ENCODE results near the gene SLC35B2. TPM values are rescaled to one million over a fixed set of nuclear protein-coding genes. Genes with fewer than 3 reads are reported as not detected.

The SLC35B2 gene
- polyA plus RNA-seq, 3 donors: 17.4 to 54.0 (median 30.6) TPM

DNA sequence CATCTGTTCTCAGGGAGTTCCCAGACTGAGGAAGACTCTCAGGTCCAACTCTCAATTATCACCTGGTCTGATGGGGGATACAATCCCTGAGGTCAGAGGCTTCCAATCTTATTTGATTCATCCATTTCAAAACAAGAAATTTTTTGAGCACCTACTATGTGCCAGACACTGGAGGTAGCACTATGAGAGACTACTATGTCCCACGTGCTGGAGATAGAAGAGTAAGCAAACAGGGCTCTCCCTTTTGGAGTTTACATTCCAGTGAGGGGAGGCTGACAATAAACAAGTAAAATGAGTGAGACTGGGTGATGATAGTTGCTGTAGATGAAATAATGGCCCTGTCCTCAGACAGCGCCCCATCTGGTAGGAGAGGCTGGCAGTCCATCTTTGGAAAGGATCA, 29.4 kb upstream of the SLC35B2 start:
- no peak overlapping the region for H3K4me3 ChIP-seq (replicated peaks in 1 of 3; ENCODE audit: low read depth in 2 of 3, low read length in 3 of 3)
- H3K27ac Mint-ChIP-seq: no peak overlapping the region
- H2AFZ ChIP-seq (ENCODE audit: insufficient read depth, low read depth, low read length, poor library complexity, severe bottlenecking): no peak overlapping the region
- H3K9me3 Mint-ChIP-seq: peaks cover 0 to 2% (median 0%) of the 10 kb centered on the region in 7 donors
- no peak overlapping the region for H3K9ac ChIP-seq (ENCODE audit: insufficient read depth, low read length, poor library complexity, severe bottlenecking)
- no peak for DNase-seq
- no peaks in the 10 kb centered on the region for H3K79me2 ChIP-seq (ENCODE audit: insufficient read depth, low read length)
- intact Hi-C loops (cut with micrococcal nuclease): no loop called here
- H3K27ac ChIP-seq (ENCODE audit: low read depth in 1 of 2, low read length in 2 of 2): no peak overlapping the region
- H3K27me3 ChIP-seq (ENCODE audit: control insufficient read depth in 2 of 2, insufficient read depth in 2 of 2, low read length in 2 of 2): peaks cover 0 to 15% of the 10 kb centered on the region in 2 donors
- peaks cover 19 to 49% (median 35%) of the 10 kb centered on the region in 3 donors for H3K27me3 Mint-ChIP-seq (ENCODE audit: low read depth in 3 of 3)
- H3K9me3 ChIP-seq (replicated peaks in 1 of 2; ENCODE audit: control insufficient read depth in 1 of 2, insufficient read depth in 1 of 2, low read length in 2 of 2): no peaks in the 10 kb centered on the region
- H4K20me1 ChIP-seq (ENCODE audit: insufficient read depth, low read length): no peaks in the 10 kb centered on the region
- H3K4me2 ChIP-seq (replicated peaks; ENCODE audit: extremely low read depth, low read length, poor library complexity, severe bottlenecking): no peak overlapping the region
- TF ChIP-seq, protein P1, sequence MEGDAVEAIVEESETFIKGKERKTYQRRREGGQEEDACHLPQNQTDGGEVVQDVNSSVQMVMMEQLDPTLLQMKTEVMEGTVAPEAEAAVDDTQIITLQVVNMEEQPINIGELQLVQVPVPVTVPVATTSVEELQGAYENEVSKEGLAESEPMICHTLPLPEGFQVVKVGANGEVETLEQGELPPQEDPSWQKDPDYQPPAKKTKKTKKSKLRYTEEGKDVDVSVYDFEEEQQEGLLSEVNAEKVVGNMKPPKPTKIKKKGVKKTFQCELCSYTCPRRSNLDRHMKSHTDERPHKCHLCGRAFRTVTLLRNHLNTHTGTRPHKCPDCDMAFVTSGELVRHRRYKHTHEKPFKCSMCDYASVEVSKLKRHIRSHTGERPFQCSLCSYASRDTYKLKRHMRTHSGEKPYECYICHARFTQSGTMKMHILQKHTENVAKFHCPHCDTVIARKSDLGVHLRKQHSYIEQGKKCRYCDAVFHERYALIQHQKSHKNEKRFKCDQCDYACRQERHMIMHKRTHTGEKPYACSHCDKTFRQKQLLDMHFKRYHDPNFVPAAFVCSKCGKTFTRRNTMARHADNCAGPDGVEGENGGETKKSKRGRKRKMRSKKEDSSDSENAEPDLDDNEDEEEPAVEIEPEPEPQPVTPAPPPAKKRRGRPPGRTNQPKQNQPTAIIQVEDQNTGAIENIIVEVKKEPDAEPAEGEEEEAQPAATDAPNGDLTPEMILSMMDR (IDR thresholded peaks at IDR 0.05): no peak
- no CpG with 5 or more reads among the region's 2 CpGs for WGBS (ENCODE audit: insufficient coverage)
- no peaks in the 10 kb centered on the region for H3K36me3 Mint-ChIP-seq
- H3K4me3 Mint-ChIP-seq: peak overlapping the region in 1 of 2 donors; percentile 27
- H3K4me1 ChIP-seq (ENCODE audit: control insufficient read depth in 1 of 2, insufficient read depth in 2 of 2, low read length in 2 of 2): peaks cover 9% of the 10 kb centered on the region in 2 donors
- no peaks in the 10 kb centered on the region for H3K36me3 ChIP-seq (replicated peaks in 1 of 2; ENCODE audit: control insufficient read depth in 1 of 2, insufficient read depth in 2 of 2, low read length in 2 of 2)
- peaks cover 13% of the 10 kb centered on the region for H3K4me1 Mint-ChIP-seq

DNA sequence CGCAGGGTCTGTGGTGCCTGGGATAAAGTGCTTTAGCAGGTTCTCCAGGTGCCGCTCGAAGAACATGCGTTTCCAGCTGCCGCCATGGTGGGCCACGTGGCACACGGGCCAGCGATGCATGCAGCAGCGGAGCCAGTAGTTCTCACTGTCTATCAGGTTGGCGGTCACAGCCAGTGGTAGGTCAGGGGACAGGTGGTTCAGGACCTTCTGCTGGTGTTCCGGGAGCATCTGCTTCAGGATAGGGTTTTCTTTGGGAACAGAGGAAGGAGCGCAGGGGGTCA, 28.9 kb upstream of the SLC35B2 start:
- Mint-ChIP-seq H3K4me1 (peaks cover 13% of the 10 kb centered on the region), H3K9me3 (peaks cover 0 to 2% (median 0%) of the 10 kb centered on the region in 7 donors), H3K4me3 (peak overlapping the region in 1 of 2 donors; percentile 6), H3K27me3 (ENCODE audit: low read depth in 3 of 3) (peaks cover 19 to 44% (median 30%) of the 10 kb centered on the region in 3 donors), H3K36me3 (no peaks in the 10 kb centered on the region), H3K27ac (no peak overlapping the region)
- Histone ChIP-seq H3K4me1 (ENCODE audit: control insufficient read depth in 1 of 2, insufficient read depth in 2 of 2, low read length in 2 of 2) (peaks cover 9% of the 10 kb centered on the region in 2 donors), H3K4me2 (replicated peaks; ENCODE audit: extremely low read depth, low read length, poor library complexity, severe bottlenecking) (no peak overlapping the region), H3K9ac (ENCODE audit: insufficient read depth, low read length, poor library complexity, severe bottlenecking) (no peak overlapping the region), H3K36me3 (replicated peaks in 1 of 2; ENCODE audit: control insufficient read depth in 1 of 2, insufficient read depth in 2 of 2, low read length in 2 of 2) (no peaks in the 10 kb centered on the region), H3K79me2 (ENCODE audit: insufficient read depth, low read length) (no peaks in the 10 kb centered on the region), H3K9me3 (replicated peaks in 1 of 2; ENCODE audit: control insufficient read depth in 1 of 2, insufficient read depth in 1 of 2, low read length in 2 of 2) (no peaks in the 10 kb centered on the region), H2AFZ (ENCODE audit: insufficient read depth, low read depth, low read length, poor library complexity, severe bottlenecking) (no peak overlapping the region), H4K20me1 (ENCODE audit: insufficient read depth, low read length) (no peaks in the 10 kb centered on the region), H3K27me3 (ENCODE audit: control insufficient read depth in 2 of 2, insufficient read depth in 2 of 2, low read length in 2 of 2) (peaks cover 0 to 13% of the 10 kb centered on the region in 2 donors), H3K4me3 (replicated peaks in 1 of 3; ENCODE audit: low read depth in 2 of 3, low read length in 3 of 3) (no peak overlapping the region), H3K27ac (ENCODE audit: low read depth in 1 of 2, low read length in 2 of 2) (no peak overlapping the region)
- no peak for DNase-seq
- 92% methylated on average over 11 of the region's 12 CpGs for WGBS (ENCODE audit: insufficient coverage)
- intact Hi-C loops (cut with micrococcal nuclease): no loop called here
- TF ChIP-seq, protein P1 (IDR thresholded peaks at IDR 0.05): no peak

All from CD14-positive monocyte (primary cell).